IgD-negative memory B cell (primary cell): ENCODE results near the gene ARFGEF2. TPM values are rescaled to one million over a fixed set of nuclear protein-coding genes. Genes with fewer than 3 reads are reported as not detected.
"Not testable (repeated sequence)": the region's sequence is repeated elsewhere in the genome, so short reads cannot be mapped to it uniquely, and the experiment has no call there.

Source experiments
- H3K27ac Mint-ChIP-seq, 3 donors: one replicate each; pipeline ENCODE4 v1.8.0; 2020 to 2022; ENCODE audit warnings: mild to moderate bottlenecking in 3 of 3, mixed read lengths in 3 of 3, moderate library complexity in 1 of 3
- H3K27me3 Mint-ChIP-seq: one replicate; pipeline ENCODE4 v1.8.0; 2021; ENCODE audit warnings: mixed read lengths
- H3K36me3 Mint-ChIP-seq: one replicate; pipeline ENCODE4 v1.8.0; 2020; ENCODE audit warnings: mild to moderate bottlenecking, mixed read lengths
- H3K4me1 Mint-ChIP-seq, 3 donors: one replicate each; pipeline ENCODE4 v1.8.0; 2020 to 2022; ENCODE audit warnings: mixed read lengths in 3 of 3, mild to moderate bottlenecking in 1 of 3
- H3K4me3 Mint-ChIP-seq, 4 donors: one replicate each; pipeline ENCODE4 v1.8.0; 2020 to 2022; ENCODE audit warnings: mild to moderate bottlenecking in 4 of 4, mixed read lengths in 4 of 4, moderate library complexity in 3 of 4
- H3K9me3 Mint-ChIP-seq, 3 donors: one replicate each; pipeline ENCODE4 v1.8.0; 2020 to 2021; ENCODE audit warnings: mixed read lengths in 3 of 3, mild to moderate bottlenecking in 1 of 3
- polyA plus RNA-seq: library from polyadenylated mRNA; unstranded; fragments of 300-500 nt; fragmentation: Illumina TruSeq; gene quantifications from one replicate; pipeline ENCODE4 v1.2.3, GENCODE V29; 2021

Gene ARFGEF2
- polyA plus RNA-seq = 8.5 TPM

GRCh38 chr20:48921168-48921882 is at the start of gene ARFGEF2:
ARFGEF2 (plus strand) TSS chr20:48921711; CDS start chr20:48921890, 179 bp downstream.
- Mint-ChIP-seq H3K4me1 (peaks cover 28 to 35% (median 33%) of the 10 kb centered on the region in 3 donors), H3K27ac (peak within 1 kb of the TSS; percentile 86 to 98 (median 97))

GRCh38 chr20:48875233-48875913 is 46.1 kb upstream of the ARFGEF2 start:
- no peaks in the 10 kb centered on the region for H3K36me3 Mint-ChIP-seq
- H3K4me3 Mint-ChIP-seq = peak overlapping the region in 2 of 4 donors; percentile 61 to 82
- H3K9me3 Mint-ChIP-seq = no peaks in the 10 kb centered on the region
- H3K4me1 Mint-ChIP-seq = peaks cover 12 to 24% (median 15%) of the 10 kb centered on the region in 3 donors
- H3K27me3 Mint-ChIP-seq = no peaks in the 10 kb centered on the region
- peak overlapping the region in 2 of 3 donors; percentile 5 to 24 for H3K27ac Mint-ChIP-seq

More at GRCh38 chr20:48921168-48921882, at the start of gene ARFGEF2:
- no peaks in the 10 kb centered on the region for H3K27me3 Mint-ChIP-seq
- no peaks in the 10 kb centered on the region for H3K9me3 Mint-ChIP-seq
- H3K36me3 Mint-ChIP-seq = no peaks in the 10 kb centered on the region
- H3K4me3 Mint-ChIP-seq = peak within 1 kb of the TSS; percentile 83 to 98 (median 96)

GRCh38 chr20:48875914-48876240 is 45.6 kb upstream of the ARFGEF2 start:
- Mint-ChIP-seq H3K27ac (peak overlapping the region in 1 of 3 donors; percentile 24), H3K36me3 (no peaks in the 10 kb centered on the region), H3K4me3 (peak overlapping the region in 1 of 4 donors; percentile 82), H3K9me3 (no peaks in the 10 kb centered on the region), H3K4me1 (peaks cover 12 to 24% (median 15%) of the 10 kb centered on the region in 3 donors), H3K27me3 (no peaks in the 10 kb centered on the region)

GRCh38 chr20:48877304-48877703 is 44.2 kb upstream of the ARFGEF2 start:
- no peaks in the 10 kb centered on the region for H3K27me3 Mint-ChIP-seq
- H3K36me3 Mint-ChIP-seq = no peaks in the 10 kb centered on the region
- no peak overlapping the region for H3K4me3 Mint-ChIP-seq
- peaks cover 10 to 24% (median 12%) of the 10 kb centered on the region in 3 donors for H3K4me1 Mint-ChIP-seq
- H3K9me3 Mint-ChIP-seq = no peaks in the 10 kb centered on the region
- H3K27ac Mint-ChIP-seq = peak overlapping the region in 1 of 3 donors; percentile 8

GRCh38 chr20:48878534-48879248 is 42.8 kb upstream of the ARFGEF2 start:
- Mint-ChIP-seq H3K27me3 (no peaks in the 10 kb centered on the region), H3K27ac (peak overlapping the region in 1 of 3 donors; percentile 16), H3K4me3 (no peak overlapping the region), H3K4me1 (peaks cover 4 to 17% (median 8%) of the 10 kb centered on the region in 3 donors), H3K36me3 (peaks cover 1% of the 10 kb centered on the region), H3K9me3 (no peaks in the 10 kb centered on the region)

- Mint-ChIP-seq H3K9me3 (no peaks in the 10 kb centered on the region), H3K27me3 (no peaks in the 10 kb centered on the region), H3K4me1 (peaks cover 4 to 13% (median 8%) of the 10 kb centered on the region in 3 donors), H3K27ac (peak overlapping the region in 1 of 3 donors; percentile 39), H3K36me3 (peaks cover 1% of the 10 kb centered on the region), H3K4me3 (no peak overlapping the region)
Measured at GRCh38 chr20:48879612-48880245, 41.8 kb upstream of the ARFGEF2 start.

GRCh38 chr20:48880331-48880730 is 41.2 kb upstream of the ARFGEF2 start:
- peaks cover 1% of the 10 kb centered on the region for H3K36me3 Mint-ChIP-seq
- no peak overlapping the region for H3K4me3 Mint-ChIP-seq
- H3K9me3 Mint-ChIP-seq = no peaks in the 10 kb centered on the region
- peaks cover 4 to 12% (median 8%) of the 10 kb centered on the region in 3 donors for H3K4me1 Mint-ChIP-seq
- H3K27me3 Mint-ChIP-seq = no peaks in the 10 kb centered on the region
- peak overlapping the region in 1 of 3 donors; percentile 39 for H3K27ac Mint-ChIP-seq

GRCh38 chr20:48880981-48881657 is 40.4 kb upstream of the ARFGEF2 start:
- peaks cover 0 to 4% (median 4%) of the 10 kb centered on the region in 3 donors for H3K4me1 Mint-ChIP-seq
- H3K9me3 Mint-ChIP-seq = no peaks in the 10 kb centered on the region
- H3K27ac Mint-ChIP-seq = no peak overlapping the region
- no peak overlapping the region for H3K4me3 Mint-ChIP-seq
- H3K27me3 Mint-ChIP-seq = no peaks in the 10 kb centered on the region
- peaks cover 1% of the 10 kb centered on the region for H3K36me3 Mint-ChIP-seq

GRCh38 chr20:48885237-48885636 is 36.3 kb upstream of the ARFGEF2 start:
- peaks cover 10 to 14% (median 13%) of the 10 kb centered on the region in 3 donors for H3K4me1 Mint-ChIP-seq
- no peaks in the 10 kb centered on the region for H3K9me3 Mint-ChIP-seq

GRCh38 chr20:48886194-48886593 is 35.3 kb upstream of the ARFGEF2 start:
- Mint-ChIP-seq H3K9me3 (no peaks in the 10 kb centered on the region), H3K36me3 (peaks cover 1% of the 10 kb centered on the region), H3K4me1 (peaks cover 12 to 17% (median 17%) of the 10 kb centered on the region in 3 donors), H3K27me3 (peaks cover 2% of the 10 kb centered on the region), H3K27ac (no peak overlapping the region), H3K4me3 (no peak overlapping the region)

More at GRCh38 chr20:48885237-48885636, 36.3 kb upstream of the ARFGEF2 start:
- H3K4me3 Mint-ChIP-seq = no peak overlapping the region
- H3K27me3 Mint-ChIP-seq = peaks cover 2% of the 10 kb centered on the region
- no peak overlapping the region for H3K27ac Mint-ChIP-seq
- H3K36me3 Mint-ChIP-seq = peaks cover 1% of the 10 kb centered on the region

GRCh38 chr20:48886811-48887210 is 34.7 kb upstream of the ARFGEF2 start:
- peaks cover 15 to 17% (median 17%) of the 10 kb centered on the region in 3 donors for H3K4me1 Mint-ChIP-seq
- H3K27ac Mint-ChIP-seq = no peak overlapping the region
- no peak overlapping the region for H3K4me3 Mint-ChIP-seq
- no peaks in the 10 kb centered on the region for H3K9me3 Mint-ChIP-seq
- peaks cover 1% of the 10 kb centered on the region for H3K36me3 Mint-ChIP-seq
- H3K27me3 Mint-ChIP-seq = peaks cover 2% of the 10 kb centered on the region

GRCh38 chr20:48888517-48888916 is 33.0 kb upstream of the ARFGEF2 start:
- H3K27ac Mint-ChIP-seq, H3K4me3 Mint-ChIP-seq, H3K36me3 Mint-ChIP-seq, H3K27me3 Mint-ChIP-seq, H3K9me3 Mint-ChIP-seq: not testable (repeated sequence)
- peaks cover 17 to 18% (median 17%) of the 10 kb centered on the region in 3 donors for H3K4me1 Mint-ChIP-seq

- no peak overlapping the region for H3K4me3 Mint-ChIP-seq
- H3K4me1 Mint-ChIP-seq = peaks cover 17 to 18% (median 18%) of the 10 kb centered on the region in 3 donors
- H3K27me3 Mint-ChIP-seq = peaks cover 2% of the 10 kb centered on the region
- H3K36me3 Mint-ChIP-seq = no peaks in the 10 kb centered on the region
- peak overlapping the region in 1 of 3 donors; percentile 28 for H3K27ac Mint-ChIP-seq
- peaks cover 0 to 5% (median 2%) of the 10 kb centered on the region in 3 donors for H3K9me3 Mint-ChIP-seq
Measured at GRCh38 chr20:48889140-48889790, 32.2 kb upstream of the ARFGEF2 start.
